ENCODE results near the gene HMGCS1. TPM values are rescaled to one million over a fixed set of nuclear protein-coding genes. Genes with fewer than 3 reads are reported as not detected.
"Not testable (repeated sequence)": the region's sequence is repeated elsewhere in the genome, so short reads cannot be mapped to it uniquely, and the experiment has no call there.

Gene HMGCS1
- total RNA-seq, 2 donors from 2014 or later: 153 to 377 TPM

DNA sequence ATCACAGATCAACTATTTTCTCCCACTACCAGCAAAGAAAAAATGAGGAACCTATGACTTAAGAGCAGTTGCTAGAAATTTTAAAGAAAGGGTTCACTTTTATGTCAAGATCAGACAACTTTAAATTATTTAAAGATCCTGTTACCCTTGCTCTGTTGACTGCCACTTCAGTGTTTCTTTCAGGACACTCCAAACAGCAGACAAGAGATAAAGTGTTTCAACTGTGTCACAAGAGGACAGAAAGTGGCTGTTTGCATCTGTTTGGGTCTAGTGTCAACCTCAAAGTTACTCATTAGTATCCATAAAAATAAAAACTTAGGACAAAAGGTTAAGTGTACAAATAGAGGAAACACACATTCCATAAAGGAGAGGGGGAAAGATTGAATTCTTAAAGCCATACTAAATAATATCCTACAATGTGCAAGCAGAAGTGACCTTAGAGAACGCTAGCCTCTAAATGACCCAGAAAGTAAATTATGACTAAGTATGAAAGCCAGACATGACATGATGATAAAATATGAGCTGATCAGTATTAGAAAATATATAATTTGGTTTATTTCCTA, 24.9 kb downstream of the HMGCS1 start:
- ATAC-seq (no peak), DNase-seq (no peak)
- intact Hi-C loops (cut with DNase I, micrococcal nuclease): no loop called here

DNA sequence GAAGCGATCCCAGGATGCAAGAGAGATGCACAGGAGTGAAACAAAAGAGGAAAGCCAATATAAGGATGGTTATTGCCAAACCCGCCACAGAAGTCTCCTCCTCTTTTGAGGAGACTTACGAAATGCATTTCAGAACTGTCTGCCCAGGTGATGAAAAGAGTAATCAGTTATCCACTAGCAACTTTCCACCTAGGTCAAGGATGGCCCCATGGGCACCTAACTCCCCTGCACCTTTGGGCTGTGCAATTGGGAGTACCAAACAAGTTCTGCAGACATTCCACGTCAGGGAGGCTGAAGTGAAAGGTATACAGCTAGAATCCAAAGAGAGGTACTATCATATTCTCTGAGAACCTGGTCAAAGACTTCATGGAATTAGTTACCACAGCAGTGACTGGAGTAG, 25.7 kb downstream of the HMGCS1 start:
- ATAC-seq: no peak
- no peak for DNase-seq
- intact Hi-C loops (cut with DNase I, micrococcal nuclease): no loop called here

DNA sequence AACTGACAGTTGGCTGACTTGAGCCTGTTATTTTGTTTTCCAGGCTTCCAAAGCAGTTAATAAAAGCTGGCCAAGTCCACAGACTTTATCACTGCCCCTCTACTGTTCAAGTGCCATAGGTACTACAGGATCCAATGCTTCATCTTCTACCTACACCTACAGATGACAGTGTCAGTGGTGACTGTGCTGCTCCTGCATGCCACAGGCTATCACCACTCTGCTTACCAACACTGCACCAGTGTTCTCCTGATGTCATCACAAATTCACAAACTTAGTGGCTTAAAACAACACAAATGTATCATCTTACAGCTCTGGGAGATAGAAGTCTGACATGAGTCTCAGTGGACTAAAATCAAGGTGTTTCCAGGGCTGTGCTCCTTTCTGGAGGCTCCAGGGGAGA, 26.6 kb downstream of the HMGCS1 start:
- intact Hi-C loops (cut with DNase I, micrococcal nuclease): no loop called here
- DNase-seq (no peak), ATAC-seq (peak; percentile 25)

DNA sequence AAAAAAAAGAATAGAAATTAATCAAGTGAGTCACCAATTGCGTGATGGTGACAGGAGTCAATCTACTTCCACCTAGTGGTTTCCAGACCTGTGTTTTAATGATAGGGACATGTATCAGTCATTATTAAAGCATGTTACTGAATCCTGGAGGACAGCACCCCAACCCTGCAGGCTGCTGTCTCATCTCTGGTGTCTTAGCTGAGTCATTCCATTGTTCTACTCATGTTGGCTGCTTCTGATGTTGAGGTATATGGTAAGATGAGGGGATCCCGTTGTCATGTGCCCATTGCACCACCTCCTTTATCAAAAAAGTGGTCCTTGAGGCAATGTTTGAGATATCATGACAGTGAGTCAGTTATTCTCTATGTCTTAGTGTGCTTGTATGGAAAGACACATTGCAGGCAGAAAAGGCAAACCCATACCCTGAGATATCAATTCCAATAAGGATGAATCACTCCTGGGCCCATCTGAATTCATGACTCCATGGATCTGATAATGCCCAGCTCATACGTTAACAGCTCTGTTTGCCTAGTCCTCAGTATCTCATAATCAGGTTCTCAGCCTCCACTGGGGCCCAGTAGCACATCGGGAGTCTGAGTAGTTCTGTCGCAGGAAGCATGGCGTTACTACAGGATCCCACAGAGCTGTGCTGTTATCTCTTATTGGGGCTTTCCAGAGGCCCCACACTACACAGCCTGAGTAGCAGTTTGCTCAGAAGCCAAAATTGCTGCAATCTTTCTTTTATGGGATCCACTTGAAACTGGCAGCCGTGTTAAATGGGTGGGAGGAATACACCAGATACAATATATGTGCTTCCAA, 31.2 kb downstream of the HMGCS1 start:
- ATAC-seq (no peak), DNase-seq (no peak)
- intact Hi-C loops (cut with DNase I, micrococcal nuclease): no loop called here

DNA sequence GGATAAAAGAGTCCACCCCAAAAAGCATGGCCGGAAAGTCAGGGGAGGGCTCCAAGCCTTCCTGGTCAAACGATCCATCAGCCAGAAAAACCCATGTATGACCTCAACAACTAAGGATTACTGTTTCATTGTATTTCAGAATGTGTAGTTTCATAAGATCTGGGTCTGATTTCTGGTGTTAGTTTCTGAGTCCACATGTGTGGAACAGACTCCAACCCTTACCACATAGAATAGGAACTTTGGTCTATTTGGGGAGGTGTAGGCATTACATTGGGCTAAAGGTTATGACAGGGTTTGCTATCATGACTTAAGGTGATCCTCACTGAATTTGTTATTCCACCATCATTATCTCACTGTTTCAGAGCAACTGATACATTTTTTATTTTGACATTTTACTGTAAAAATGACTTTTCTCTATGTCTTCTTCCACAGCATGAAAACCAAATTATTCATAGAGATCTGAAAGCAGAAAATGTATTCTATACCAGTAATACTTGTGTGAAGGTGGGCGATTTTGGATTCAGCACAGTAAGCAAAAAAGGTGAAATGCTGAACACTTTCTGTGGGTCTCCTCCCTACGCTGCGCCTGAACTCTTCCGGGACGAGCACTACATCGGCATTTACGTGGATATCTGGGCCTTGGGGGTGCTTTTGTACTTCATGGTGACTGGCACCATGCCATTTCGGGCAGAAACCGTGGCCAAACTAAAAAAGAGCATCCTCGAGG, 33.5 kb downstream of the HMGCS1 start:
- DNase-seq (no peak), ATAC-seq (no peak)
- intact Hi-C loops (cut with DNase I, micrococcal nuclease): no loop called here

DNA sequence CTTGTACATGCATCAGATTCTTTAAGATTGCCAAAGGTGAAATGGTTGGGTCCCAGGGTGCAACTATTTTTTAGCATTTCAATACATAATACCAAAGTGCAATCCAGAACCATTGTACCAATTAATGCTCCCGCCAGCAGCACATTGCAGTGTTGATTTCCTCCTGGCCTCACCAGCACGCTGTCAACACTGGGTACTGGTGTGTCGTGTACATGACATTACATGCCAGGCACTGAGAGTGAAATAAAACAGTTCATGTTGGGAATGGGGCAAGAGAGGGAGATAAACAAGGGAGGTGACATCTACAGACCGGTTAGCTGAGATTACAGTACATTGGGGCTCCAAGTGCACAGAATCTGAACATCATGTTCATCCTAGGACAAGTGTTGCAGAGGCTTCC, 37.8 kb downstream of the HMGCS1 start:
- ATAC-seq (no peak), DNase-seq (no peak)
- intact Hi-C loops (cut with DNase I, micrococcal nuclease): no loop called here

DNA sequence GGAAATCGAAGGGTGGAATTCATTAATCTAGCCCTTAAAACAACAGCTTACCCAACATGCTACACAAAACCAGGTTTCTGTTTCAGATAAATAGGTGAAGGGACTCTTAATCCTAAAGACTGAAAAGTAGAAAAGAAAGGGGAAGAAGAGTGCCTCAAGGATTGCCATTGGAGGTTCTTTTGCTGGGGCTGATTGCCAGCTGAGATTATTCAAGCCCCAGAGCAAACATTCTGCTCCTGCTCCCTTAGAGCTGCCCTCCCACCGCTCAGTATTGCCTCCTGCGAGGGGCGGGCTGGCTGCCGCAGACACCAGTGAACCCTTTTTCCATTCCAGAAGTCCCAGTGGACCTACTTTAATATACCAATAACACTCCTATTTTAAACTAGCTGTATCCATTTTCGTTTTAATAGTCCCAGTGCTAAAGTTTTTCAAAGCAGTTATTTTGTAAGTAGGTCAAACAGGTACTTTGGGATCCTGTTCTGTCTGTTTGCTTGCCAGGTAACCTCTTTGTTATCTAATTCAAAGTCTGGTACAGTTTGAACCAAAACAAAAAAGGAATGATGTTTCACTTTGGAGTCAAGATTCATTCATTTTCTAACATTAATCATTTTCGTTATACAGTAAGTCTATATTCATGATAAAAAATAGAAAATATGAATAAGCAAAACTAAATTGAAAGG, 38.6 kb downstream of the HMGCS1 start:
- intact Hi-C loops (cut with DNase I, micrococcal nuclease): no loop called here
- no peak for ATAC-seq
- no peak for DNase-seq

DNA sequence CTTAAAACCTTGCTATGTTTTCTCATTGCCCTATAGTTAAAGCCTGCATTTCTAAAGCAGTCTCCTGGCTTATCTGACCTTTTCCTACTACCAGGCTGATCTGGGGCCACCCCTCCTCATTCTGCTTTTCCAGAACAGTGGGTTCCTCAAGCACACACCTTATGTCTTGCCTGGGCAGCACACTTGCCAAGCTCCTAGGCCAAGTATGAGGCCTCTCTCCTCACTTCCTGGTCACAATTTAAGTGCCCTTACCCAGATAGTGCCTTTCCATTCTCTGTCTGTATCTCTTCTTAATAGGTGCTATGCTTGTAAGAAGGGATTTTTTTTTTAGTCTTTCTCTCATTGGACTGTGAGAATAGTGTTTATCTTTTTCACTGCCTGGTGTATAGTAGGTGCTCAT, 39.7 kb downstream of the HMGCS1 start:
- intact Hi-C loops (cut with DNase I, micrococcal nuclease): no loop called here
- ATAC-seq (no peak), DNase-seq (no peak)

DNA sequence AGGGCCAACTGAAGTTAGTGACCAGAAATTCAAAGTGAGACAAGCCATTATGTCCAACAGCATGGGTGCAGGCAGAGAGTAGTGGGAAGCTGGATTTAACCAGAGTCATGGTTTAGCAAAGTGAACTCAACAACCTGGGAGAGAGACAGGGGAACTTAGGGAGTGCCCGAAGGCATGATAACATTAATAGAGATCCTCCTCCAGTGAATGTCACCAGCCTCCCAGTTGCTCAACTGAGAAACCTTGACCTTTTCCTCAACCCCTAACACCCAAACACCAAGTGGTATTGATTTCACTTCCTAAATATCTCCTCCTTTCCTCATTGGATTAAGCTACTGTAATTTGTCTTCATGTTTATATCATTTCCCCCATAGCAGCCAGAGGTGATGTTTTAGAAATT, 42.6 kb downstream of the HMGCS1 start:
- DNase-seq: no peak
- ATAC-seq: no peak
- intact Hi-C loops (cut with DNase I, micrococcal nuclease): no loop called here

DNA sequence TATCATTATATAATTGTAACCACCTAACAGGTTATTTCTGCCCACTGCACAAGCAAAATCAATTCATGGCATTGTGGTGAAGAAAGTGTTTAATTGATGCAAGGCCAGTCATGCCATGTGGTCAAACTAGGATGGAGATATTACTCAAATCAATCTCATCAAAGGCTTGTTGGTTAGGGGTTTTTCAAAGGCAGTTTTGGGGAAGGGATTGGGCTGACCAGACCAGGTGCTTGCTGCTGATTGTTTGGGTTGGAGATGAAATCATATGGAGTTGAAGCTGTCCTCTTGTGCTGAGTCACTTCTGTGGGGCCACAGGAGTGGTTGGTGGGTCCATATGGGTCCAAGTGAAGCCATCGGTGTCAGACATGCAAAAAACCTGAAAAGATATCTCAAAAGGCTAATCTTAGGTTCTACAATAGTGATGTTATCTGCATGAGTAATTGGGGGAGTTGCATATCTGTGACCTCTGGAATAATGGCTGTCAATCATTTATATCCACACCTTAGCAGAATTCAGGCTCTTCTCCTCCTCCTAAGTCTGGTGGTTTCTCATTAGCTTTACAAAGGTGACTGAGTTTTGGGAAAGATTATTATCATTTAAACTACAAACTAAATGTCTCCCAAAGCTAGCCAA, 44.9 kb downstream of the HMGCS1 start:
- no peak for DNase-seq
- ATAC-seq: no peak
- intact Hi-C loops (cut with DNase I, micrococcal nuclease): no loop called here

DNA sequence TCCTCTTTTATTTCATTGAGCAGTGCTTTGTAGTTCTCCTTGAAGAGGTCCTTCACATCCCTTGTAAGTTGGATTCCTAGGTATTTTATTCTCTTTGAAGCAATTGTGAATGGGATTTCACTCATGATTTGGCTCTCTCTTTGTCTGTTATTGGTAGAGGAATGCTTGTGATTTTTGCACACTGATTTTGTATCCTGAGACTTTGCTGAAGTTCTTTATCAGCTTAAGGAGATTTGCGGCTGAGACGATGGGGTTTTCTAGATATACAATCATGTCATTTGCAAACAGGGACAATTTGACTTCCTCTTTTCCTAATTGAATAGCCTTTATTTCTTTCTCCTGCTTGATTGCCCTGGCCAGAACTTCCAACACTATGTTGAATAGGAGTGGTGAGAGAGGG, 50.9 kb downstream of the HMGCS1 start:
- ATAC-seq; DNase-seq; intact Hi-C loops (cut with DNase I, micrococcal nuclease): not testable (repeated sequence)

DNA sequence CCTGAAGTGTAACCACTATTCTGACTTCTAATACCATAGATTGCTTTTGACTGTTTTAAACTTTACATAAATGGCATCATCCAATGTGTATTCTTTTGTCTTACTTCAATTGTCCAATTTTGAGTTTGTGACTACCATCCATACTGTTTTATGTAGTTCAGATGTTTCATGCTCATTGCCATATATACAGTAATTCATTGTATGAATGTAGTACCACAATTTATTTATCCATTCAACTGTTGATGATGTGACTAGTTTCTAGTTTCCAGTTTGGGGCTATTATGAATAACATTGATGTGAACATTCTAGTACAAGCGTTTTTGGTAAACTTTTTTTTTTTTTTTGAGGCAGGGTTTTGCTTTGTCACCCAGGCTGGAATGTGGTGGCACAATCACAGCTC, 55.1 kb downstream of the HMGCS1 start:
- DNase-seq (no peak), ATAC-seq (no peak)
- intact Hi-C loops (cut with DNase I, micrococcal nuclease): no loop called here

DNA sequence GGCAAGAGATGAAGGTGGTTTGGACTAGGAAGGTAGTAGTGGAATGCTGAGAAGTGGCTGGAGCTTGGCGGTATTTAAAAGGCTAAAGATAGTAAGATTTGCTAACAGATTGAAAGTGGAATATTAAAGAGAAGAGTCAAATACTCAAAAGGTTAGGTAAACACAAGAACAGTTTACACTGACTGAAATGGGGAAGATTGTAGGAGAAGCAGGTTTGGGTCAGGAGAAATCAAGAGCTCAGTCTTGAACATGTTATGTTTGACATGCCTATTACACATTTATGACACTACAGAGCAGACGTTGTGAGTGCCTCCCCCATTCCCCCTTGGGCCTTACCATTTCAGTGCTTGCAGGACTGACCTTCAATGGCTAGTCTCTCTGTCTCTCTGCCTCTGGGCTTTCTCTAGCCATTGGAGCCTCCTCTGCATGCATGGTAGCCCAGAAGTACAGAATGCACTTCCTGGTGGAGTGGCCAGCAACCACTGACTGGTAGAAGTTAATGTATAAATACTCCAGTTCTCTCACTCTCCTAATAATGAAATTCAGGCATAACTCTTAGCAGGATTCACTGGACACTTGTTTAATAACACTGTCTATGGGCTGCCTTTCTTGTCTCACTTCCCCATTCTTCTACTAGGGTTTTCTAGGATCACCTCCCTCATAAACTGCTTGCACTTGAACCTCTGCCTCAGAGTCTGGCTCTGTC, 56.8 kb downstream of the HMGCS1 start:
- no peak for ATAC-seq
- intact Hi-C loops (cut with DNase I, micrococcal nuclease): no loop called here
- DNase-seq: no peak

DNA sequence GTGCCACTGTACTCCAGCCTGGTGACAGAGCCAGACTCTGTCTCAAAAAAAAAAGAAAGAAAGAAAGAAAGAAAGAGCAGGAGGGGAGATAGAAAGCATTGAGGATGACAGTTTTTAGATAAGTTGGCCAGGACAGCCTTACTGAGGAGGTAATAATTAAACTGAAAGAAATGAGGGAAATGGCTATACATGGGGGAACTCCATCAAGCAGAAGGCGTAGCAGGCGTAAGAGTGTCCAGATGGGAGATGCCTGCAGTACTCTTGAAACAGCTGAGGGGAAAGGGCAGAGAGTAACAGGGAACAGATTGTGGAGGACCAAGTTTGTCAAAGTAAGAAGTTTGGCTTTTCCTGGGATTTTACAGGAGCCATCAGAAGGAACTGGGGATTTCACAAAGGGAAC, 57.5 kb downstream of the HMGCS1 start:
- intact Hi-C loops (cut with DNase I, micrococcal nuclease): no loop called here
- no peak for DNase-seq
- ATAC-seq: no peak

DNA sequence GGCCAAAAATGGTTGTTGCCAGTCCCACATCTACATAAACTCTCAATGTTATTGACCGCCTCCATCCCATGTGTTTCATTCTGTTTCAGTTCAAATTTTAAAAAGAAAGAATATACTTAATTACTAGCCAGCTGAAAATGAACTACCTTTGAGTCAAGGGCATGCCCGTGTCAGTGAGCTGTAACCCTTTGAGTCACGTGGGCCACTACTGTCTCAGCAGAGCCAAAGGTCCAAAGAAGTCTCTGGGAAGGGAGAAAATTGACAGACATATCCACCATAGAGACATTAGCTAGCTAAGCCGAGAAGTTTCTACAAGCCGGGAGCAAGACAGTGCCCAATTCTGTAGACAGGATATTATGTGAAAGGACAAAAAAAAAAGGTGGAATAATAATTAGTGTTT, 61.5 kb downstream of the HMGCS1 start:
- DNase-seq: no peak
- no peak for ATAC-seq

DNA sequence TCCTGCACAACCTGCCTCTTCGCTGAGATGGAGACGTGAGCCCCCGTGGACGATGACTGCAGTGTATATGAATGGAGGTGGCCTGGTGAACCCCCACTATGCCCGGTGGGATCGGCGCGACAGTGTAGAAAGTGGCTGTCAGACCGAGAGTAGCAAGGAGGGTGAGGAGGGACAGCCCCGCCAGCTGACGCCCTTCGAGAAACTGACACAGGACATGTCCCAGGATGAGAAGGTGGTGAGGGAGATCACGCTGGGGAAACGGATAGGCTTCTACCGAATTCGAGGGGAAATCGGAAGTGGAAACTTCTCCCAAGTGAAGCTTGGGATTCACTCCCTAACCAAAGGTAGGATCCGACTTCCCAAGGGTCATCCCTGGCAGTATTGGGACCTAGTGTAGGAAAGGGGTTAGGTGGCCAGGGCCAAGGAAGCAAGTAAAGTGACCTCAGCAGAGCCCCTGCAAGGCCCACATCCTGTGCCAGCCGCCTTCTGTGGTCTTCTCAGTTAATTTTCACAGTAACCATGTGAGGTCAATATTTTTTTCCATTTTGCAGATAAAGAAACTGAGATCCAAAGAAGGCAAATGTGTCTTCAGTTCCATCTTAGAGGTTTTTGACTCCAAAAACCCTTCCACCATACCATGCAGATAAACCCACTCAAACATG, 67.4 kb downstream of the HMGCS1 start:
- intact Hi-C loops (cut with DNase I, micrococcal nuclease): no loop called here
- no peak for ATAC-seq
- no peak for DNase-seq

More for the DNA sequence above, 61.5 kb downstream of the HMGCS1 start:
- intact Hi-C loops (cut with DNase I, micrococcal nuclease): no loop called here

DNA sequence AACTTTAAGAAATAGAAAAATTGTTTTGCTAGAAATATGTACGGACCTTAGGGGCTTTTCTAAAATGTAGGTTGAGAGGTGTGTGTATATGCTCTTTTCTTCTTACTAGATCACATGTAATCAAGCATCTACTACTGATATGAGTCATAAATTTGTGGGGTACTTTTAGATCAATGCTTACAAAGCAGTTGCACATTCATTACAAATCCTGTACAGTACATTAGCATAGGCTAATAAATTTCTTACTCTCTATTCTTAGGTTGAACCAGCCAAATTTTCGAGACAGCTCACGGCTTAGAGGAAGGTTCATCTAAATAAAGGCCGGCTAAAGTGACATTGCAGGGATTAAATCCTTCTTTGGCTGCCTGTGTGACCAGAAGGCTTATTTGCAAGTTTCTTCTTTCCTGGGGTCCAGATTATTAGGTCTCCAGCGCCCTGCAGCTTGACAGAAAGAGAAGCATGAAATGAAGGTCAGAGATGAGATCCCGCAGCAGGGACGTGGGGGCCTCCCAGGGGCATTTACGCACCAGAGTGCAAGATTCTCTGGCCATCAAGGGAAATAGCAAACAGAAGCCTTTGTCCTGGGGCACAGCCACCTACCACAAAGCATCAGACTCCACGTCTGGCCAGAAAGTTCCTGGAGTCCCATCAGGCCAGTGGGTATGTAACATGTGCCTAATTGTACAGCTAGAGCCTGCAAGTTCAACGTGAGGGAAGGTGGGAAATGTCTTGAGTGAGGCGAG, 68.2 kb downstream of the HMGCS1 start:
- no peak for ATAC-seq
- no peak for DNase-seq
- intact Hi-C loops (cut with DNase I, micrococcal nuclease): no loop called here

Measured in left colon (tissue), 2 donors.